GM12865 (cell line): ENCODE measurements around the gene SLC9C1.

Source experiments
- DNase-seq: peaks from one replicate; pipeline ENCODE4 v3.0.0; 2010; ENCODE audit warnings: low read depth
- H3K4me3 ChIP-seq: 2 replicates; pipeline ENCODE4 v1.5.1; 2011; ENCODE audit warnings: mild to moderate bottlenecking, low read depth, low read length, control low read depth
- TF ChIP-seq, protein P1 (sequence below): IDR thresholded peaks from 2 replicates; pipeline ENCODE4 v1.5.1; 2011; ENCODE audit warnings: low read length, control low read depth, low read depth, inconsistent platforms; ENCODE audit not compliant: insufficient read depth; ENCODE audit errors: missing control alignments

SLC9C1 gene

GRCh38 chr3:112115161-112115739 lies 178.8 kb downstream of the SLC9C1 start:
- DNase-seq = peak; percentile 93
- H3K4me3 ChIP-seq = peak overlapping the region; percentile 41
- TF ChIP-seq, protein P1, sequence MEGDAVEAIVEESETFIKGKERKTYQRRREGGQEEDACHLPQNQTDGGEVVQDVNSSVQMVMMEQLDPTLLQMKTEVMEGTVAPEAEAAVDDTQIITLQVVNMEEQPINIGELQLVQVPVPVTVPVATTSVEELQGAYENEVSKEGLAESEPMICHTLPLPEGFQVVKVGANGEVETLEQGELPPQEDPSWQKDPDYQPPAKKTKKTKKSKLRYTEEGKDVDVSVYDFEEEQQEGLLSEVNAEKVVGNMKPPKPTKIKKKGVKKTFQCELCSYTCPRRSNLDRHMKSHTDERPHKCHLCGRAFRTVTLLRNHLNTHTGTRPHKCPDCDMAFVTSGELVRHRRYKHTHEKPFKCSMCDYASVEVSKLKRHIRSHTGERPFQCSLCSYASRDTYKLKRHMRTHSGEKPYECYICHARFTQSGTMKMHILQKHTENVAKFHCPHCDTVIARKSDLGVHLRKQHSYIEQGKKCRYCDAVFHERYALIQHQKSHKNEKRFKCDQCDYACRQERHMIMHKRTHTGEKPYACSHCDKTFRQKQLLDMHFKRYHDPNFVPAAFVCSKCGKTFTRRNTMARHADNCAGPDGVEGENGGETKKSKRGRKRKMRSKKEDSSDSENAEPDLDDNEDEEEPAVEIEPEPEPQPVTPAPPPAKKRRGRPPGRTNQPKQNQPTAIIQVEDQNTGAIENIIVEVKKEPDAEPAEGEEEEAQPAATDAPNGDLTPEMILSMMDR = no peak

DNA sequence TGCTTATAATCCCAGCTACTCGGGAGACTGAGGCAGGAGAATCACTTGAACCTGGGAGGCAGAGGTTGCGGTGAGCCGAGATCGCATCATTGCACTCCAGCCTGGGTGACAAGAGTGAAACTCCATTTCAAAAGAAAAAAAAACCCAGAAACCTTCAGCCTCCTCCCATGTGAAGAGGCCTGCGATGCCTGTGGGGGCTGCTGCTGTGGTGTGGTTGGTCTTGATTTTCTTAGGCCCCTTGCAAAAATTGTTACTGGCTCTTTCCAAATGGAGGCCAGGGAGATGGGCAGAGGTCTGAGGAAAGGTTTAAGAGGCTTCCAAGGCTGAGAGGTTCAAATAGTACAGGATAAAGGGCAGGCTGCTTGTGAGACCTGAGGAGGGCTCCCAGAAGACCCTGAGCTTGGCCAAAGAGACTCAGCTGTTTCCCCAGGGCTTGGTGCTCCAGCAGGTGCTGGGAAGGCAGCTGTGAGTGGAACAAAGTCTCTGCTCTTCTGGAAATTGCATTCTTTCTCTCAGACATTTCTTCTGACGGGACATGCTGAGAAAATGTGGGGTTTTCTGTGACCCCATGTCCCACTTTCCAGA lies 179.3 kb downstream of the SLC9C1 start:
- TF ChIP-seq, protein P1 = no peak

DNA sequence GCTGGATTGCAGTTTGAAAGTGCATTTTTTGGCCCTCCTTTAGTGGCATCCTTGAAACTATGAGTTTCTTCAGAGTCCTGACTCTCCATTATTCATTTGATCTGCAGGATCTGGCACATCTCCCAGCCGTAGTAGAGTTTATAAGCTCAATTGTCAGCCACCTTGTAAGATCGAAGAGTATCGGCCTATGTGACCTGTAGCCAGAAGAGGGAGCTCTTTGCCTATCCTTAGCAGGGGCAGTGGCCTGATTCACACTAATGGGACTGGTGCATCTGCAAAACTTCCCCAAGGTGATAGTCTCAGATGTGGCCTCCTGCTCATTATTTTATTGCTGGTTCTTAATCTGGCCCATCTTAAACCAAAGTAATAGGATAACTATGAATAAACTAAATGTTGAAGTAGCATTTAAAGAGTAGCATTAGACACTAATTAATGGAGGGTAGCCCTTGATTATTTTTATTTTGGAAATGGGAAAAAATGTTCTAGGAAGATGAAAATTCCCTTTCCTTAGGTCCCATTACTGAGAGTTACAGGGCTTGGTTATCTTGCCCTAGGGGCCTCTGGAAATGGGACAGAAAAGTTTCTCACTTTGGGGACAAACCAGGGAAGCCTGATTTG lies 182.1 kb downstream of the SLC9C1 start:
- no peak overlapping the region for H3K4me3 ChIP-seq
- TF ChIP-seq, protein P1 = peak; percentile 86
- peak; percentile 93 for DNase-seq

More for the DNA sequence above, 179.3 kb downstream of the SLC9C1 start:
- peak; percentile 82 for DNase-seq
- H3K4me3 ChIP-seq = peak overlapping the region; percentile 41

DNA sequence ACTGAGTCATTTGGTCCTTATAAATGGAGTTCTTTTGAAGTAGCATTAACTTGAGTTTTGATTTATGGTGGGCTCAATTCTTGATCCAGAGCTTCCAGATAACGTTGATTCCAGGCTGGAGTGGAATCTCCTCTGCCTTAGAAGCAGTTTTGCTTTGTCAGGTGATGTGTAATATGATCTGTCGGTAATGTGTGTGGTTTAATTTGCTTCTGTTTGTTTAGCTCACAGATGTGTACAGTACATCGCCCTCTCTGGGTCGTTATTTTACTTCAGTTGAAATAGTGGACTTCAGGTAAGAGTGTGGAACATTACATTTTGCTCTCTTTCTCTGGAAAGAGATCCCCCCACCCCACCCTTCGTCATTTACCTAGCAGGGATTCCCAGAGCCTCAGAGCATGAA lies 184.7 kb downstream of the SLC9C1 start:
- DNase-seq = no peak
- TF ChIP-seq, protein P1 = no peak
- H3K4me3 ChIP-seq = no peak overlapping the region

GRCh38 chr3:112104774-112105173 lies 189.2 kb downstream of the SLC9C1 start:
- no peak overlapping the region for H3K4me3 ChIP-seq
- TF ChIP-seq, protein P1 = no peak
- no peak for DNase-seq

DNA sequence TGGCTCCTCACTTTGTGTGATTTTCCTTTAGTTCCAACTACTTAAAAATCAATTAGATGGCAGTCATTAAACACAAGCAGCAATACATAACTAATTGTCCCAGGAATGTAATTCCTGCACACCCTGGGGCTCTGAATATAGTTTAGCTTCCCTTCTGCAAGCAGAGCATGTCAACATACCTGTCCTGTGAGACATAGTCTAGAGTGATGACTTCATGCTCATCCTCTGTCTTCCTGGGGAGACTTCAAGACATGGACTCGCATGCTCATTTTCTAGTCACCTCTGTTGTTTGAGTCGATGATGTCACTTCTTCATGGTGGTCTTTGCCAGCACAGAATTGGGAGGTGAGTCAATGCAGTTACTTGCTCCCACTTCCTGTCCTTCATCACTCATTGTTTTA lies 192.1 kb downstream of the SLC9C1 start:
- TF ChIP-seq, protein P1 = no peak
- no peak overlapping the region for H3K4me3 ChIP-seq
- DNase-seq = no peak
